K562 (cell line): Measurements from ENCODE around the gene PKLR. TPM values are rescaled to one million over a fixed set of nuclear protein-coding genes. Genes with fewer than 3 reads are reported as not detected.

Source experiments
- BDP1 ChIP-seq: IDR thresholded peaks from 3 replicates; pipeline ENCODE4 v1.6.1; 2011; ENCODE audit not compliant: insufficient read length, insufficient read depth
- FOXK1 ChIP-seq: sonication (generic); formaldehyde crosslinking; IDR thresholded peaks from 2 replicates; pipeline ENCODE4 v1.8.0; 2022; ENCODE audit warnings: missing genetic modification reagents, mild to moderate bottlenecking, borderline replicate concordance
- MAFG ChIP-seq: fragments of 450-650 bp; conservative IDR thresholded peaks from 2 replicates; pipeline ENCODE4 v1.6.1; 2016; ENCODE audit warnings: missing genetic modification characterization, missing compliant biosample characterization
- MYNN ChIP-seq, 2 experiments: sonication (generic); formaldehyde crosslinking in 1 of 2; IDR thresholded peaks; 2 replicates each; pipeline versions ENCODE4 v1.5.0 to v1.6.1; 2016 to 2020; ENCODE audit warnings: antibody characterized with exemption in 1 of 2, missing genetic modification reagents in 1 of 2
- NR2C2 ChIP-seq, 2 experiments: fragments of 200-800 bp in 1 of 2; sonication (Bioruptor generic) in 1 of 2; sonication (generic) in 1 of 2; formaldehyde crosslinking in 1 of 2; IDR thresholded peaks; 2 replicates each; pipeline versions ENCODE4 v1.6.1 to v1.8.0; 2016 to 2022; ENCODE audit warnings: mild to moderate bottlenecking in 1 of 2, missing compliant biosample characterization in 1 of 2, missing genetic modification characterization in 1 of 2, missing genetic modification reagents in 1 of 2
- NRF1 ChIP-seq, 2 experiments: fragments of 450-650 bp; IDR thresholded peaks in 1 of 2; conservative IDR thresholded peaks in 1 of 2; 2 replicates each; pipeline ENCODE4 v1.6.1; 2014; ENCODE audit warnings: mild to moderate bottlenecking in 2 of 2
- POLR2AphosphoS2 ChIP-seq: IDR thresholded peaks from 2 replicates; pipeline ENCODE4 v1.6.1; 2012; ENCODE audit warnings: low read length, improper control_type of control experiment
- SMARCA4 ChIP-seq: fragments of 450-650 bp; IDR thresholded peaks from 2 replicates; pipeline ENCODE4 v1.6.1; 2016
- SP1 ChIP-seq: sonication (generic); formaldehyde crosslinking; IDR thresholded peaks from 2 replicates; pipeline ENCODE4 v1.8.1; 2022; ENCODE audit warnings: mild to moderate bottlenecking, missing genetic modification reagents
- STAT6 ChIP-seq: sonication (generic); formaldehyde crosslinking; IDR thresholded peaks from 2 replicates; pipeline ENCODE4 v1.8.1; 2023; ENCODE audit warnings: mild to moderate bottlenecking, missing genetic modification reagents
- TEAD2 ChIP-seq: fragments of 450-650 bp; IDR thresholded peaks from 2 replicates; pipeline ENCODE4 v1.6.1; 2016; ENCODE audit warnings: missing genetic modification characterization, control low read depth, missing compliant biosample characterization
- UBTF ChIP-seq, 2 experiments: IDR thresholded peaks; 2 replicates each; pipeline ENCODE4 v1.6.1; 2012; ENCODE audit warnings: improper control_type of control experiment in 2 of 2, low read depth in 2 of 2, low read length in 2 of 2, borderline replicate concordance in 1 of 2
- YY1 ChIP-seq, 3 experiments: IDR thresholded peaks; 2 replicates each; pipeline ENCODE4 v1.6.1; 2011; ENCODE audit warnings: low read length in 2 of 3, mild to moderate bottlenecking in 2 of 3, moderate library complexity in 2 of 3, borderline replicate concordance in 1 of 3, control low read depth in 1 of 3, low read depth in 1 of 3; ENCODE audit not compliant: insufficient read depth in 3 of 3, insufficient replicate concordance in 2 of 3, control insufficient read depth in 1 of 3, insufficient read length in 1 of 3; ENCODE audit errors: extremely low read depth in 1 of 3
- ZBTB1 ChIP-seq: sonication (generic); formaldehyde crosslinking; IDR thresholded peaks from 2 replicates; pipeline ENCODE4 v1.8.1; 2023; ENCODE audit warnings: missing genetic modification reagents, low read depth, mild to moderate bottlenecking, borderline replicate concordance
- ZBTB17 ChIP-seq: fragments of 450-650 bp; formaldehyde crosslinking; IDR thresholded peaks from 2 replicates; pipeline ENCODE4 v1.4.0; 2020; ENCODE audit warnings: mild to moderate bottlenecking
- ZFX ChIP-seq: sonication (generic); formaldehyde crosslinking; IDR thresholded peaks from 2 replicates; pipeline ENCODE4 v1.8.0; 2022; ENCODE audit warnings: mild to moderate bottlenecking, missing genetic modification reagents, moderate library complexity
- ZNF217 ChIP-seq: sonication (generic); formaldehyde crosslinking; IDR thresholded peaks from 2 replicates; pipeline ENCODE4 v1.8.0; 2022; ENCODE audit warnings: mild to moderate bottlenecking, missing genetic modification reagents
- ZNF232 ChIP-seq: sonication (generic); formaldehyde crosslinking; IDR thresholded peaks from 2 replicates; pipeline ENCODE4 v1.8.0; 2022; ENCODE audit warnings: mild to moderate bottlenecking, missing genetic modification reagents
- ZNF239 ChIP-seq: fragments of 250-450 bp; sonication (Bioruptor Pico); IDR thresholded peaks from 2 replicates; pipeline ENCODE4 v1.4.0; 2020; ENCODE audit warnings: mild to moderate bottlenecking
- ZNF511 ChIP-seq: sonication (generic); formaldehyde crosslinking; IDR thresholded peaks from 2 replicates; pipeline ENCODE4 v1.8.0; 2022; ENCODE audit warnings: mild to moderate bottlenecking, missing genetic modification reagents
- ZNF717 ChIP-seq: fragments of 250-450 bp; sonication (Bioruptor Pico); IDR thresholded peaks from 2 replicates; pipeline ENCODE4 v1.5.0; 2021
- polyA plus RNA-seq, 8 experiments: library from polyadenylated mRNA; depleted of rRNA in 4 of 8; stranded (reverse) in 5 of 8; unstranded in 3 of 8; fragments of >200 nt; fragmentation: Nextera tagmentation in 2 of 8; fragmentation: Illumina TruSeq in 1 of 8; extraction: Ambion mirVana in 2 of 8; extraction: Trizol in 1 of 8; gene quantifications; 2 replicates each; pipeline versions ENCODE4 v1.2.1 to v1.2.3, GENCODE V29; 2011 to 2014; ENCODE audit warnings: inconsistent platforms in 1 of 8, missing spikeins in 1 of 8
- total RNA-seq, 7 experiments: library from RNA; depleted of rRNA in 6 of 7; stranded (reverse); fragments of >200 nt in 6 of 7; fragmentation: Illumina TruSeq in 2 of 7; extraction: Trizol in 2 of 7; gene quantifications; 2 replicates each; pipeline versions ENCODE4 v1.2.1 to v1.2.3, GENCODE V29; 2011 to 2021; ENCODE audit warnings: low replicate concordance in 1 of 7

PKLR gene
- total and polyA plus RNA-seq, 9 of the 15 experiments (the other 6 are each of a cell fraction or from before 2014, with no cell fraction given), result 10.7 to 78.4 (median 38.2) TPM

- TF ChIP-seq NR2C2 (CRISPR knock-in tag; IDR thresholded peaks at IDR 0.05) (peak; percentile 51; the same call in 1 of the 2 replicates), NR2C2 (tag; IDR thresholded peaks at IDR 0.05) (peak; percentile 63), SMARCA4 (peak; percentile 38; the same call in 1 of the 2 replicates), ZNF511 (CRISPR knock-in tag) (0 out of 2 replicates have a peak, but pooled peaks have one; percentile 73), STAT6 (CRISPR knock-in tag) (0 out of 2 replicates have a peak, but pooled peaks have one; percentile 65), ZNF232 (no peak), YY1 (IDR thresholded peaks at IDR 0.05; ENCODE audit: borderline replicate concordance in 1 of 3, control insufficient read depth in 1 of 3, extremely low read depth in 1 of 3, insufficient read depth in 3 of 3, insufficient read length in 1 of 3, insufficient replicate concordance in 2 of 3, low read depth in 1 of 3, low read length in 2 of 3) (peak in 2 of 3 experiments; percentile 47 to 56), SP1 (CRISPR knock-in tag) (peak; percentile 77), ZNF717 (CRISPR knock-in tag) (no peak), ZBTB1 (0 out of 2 replicates have a peak, but pooled peaks have one; percentile 63), MAFG (tag) (no peak), FOXK1 (CRISPR knock-in tag) (no peak), MYNN (IDR thresholded peaks at IDR 0.05) (no peak), MYNN (CRISPR knock-in tag; IDR thresholded peaks at IDR 0.05) (no peak), BDP1 (no peak), UBTF (IDR thresholded peaks at IDR 0.05; ENCODE audit: borderline replicate concordance in 1 of 2, low read depth in 2 of 2, low read length in 2 of 2) (peak in 1 of 2 experiments; percentile 21; a peak in 1 of 4 replicates), ZNF239 (CRISPR knock-in tag) (no peak), ZFX (CRISPR knock-in tag) (peak; percentile 35; the same call in 1 of the 2 replicates), TEAD2 (tag) (no peak), NRF1 (conservative IDR thresholded peaks at IDR 0.05 in 1 of 2, IDR thresholded peaks at IDR 0.05 in 1 of 2) (peak; percentile 87 to 89), ZNF217 (no peak), POLR2AphosphoS2 (no peak), ZBTB17 (CRISPR knock-in tag) (0 out of 2 replicates have a peak, but pooled peaks have one; percentile 22)
Observed at GRCh38 chr1:155322953-155323728, 21.9 kb upstream of the PKLR start (continued).
